Measurements from ENCODE around the gene TRAF7. TPM values are rescaled to one million over a fixed set of nuclear protein-coding genes. Genes with fewer than 3 reads are reported as not detected.

TRAF7 gene
- polyA plus RNA-seq, 1 donor from 2014 or later, result 30.9 TPM

- TF ChIP-seq CTCF (IDR thresholded peaks at IDR 0.05; ENCODE audit: poor library complexity, severe bottlenecking), result no peak
These were observed 22.9 kb downstream of the TRAF7 start (continued) for GRCh38 chr16:2178321-2179106.

- H3K79me2 ChIP-seq (replicated peaks; ENCODE audit: insufficient read depth, low read length), result no peaks in the 10 kb centered on the region
- no peaks in the 10 kb centered on the region for H4K20me1 ChIP-seq (ENCODE audit: insufficient read depth)
- H2AFZ ChIP-seq (ENCODE audit: low read depth, low read length), result no peak overlapping the region
- TF ChIP-seq EP300 (conservative IDR thresholded peaks at IDR 0.05; ENCODE audit: poor library complexity, severe bottlenecking), result no peak
- TF ChIP-seq SMC3 (conservative IDR thresholded peaks at IDR 0.05; ENCODE audit: poor library complexity), result no peak
- TF ChIP-seq RAD21 (conservative IDR thresholded peaks at IDR 0.05), result no peak
- H3K4me3 ChIP-seq (ENCODE audit: low read length), result no peak overlapping the region
- H3K36me3 ChIP-seq (ENCODE audit: insufficient read depth, low read length), result no peaks in the 10 kb centered on the region
- no peaks in the 10 kb centered on the region for H3K27me3 ChIP-seq (ENCODE audit: insufficient read depth, low read depth, low read length)
- no peak overlapping the region for H3K4me2 ChIP-seq (ENCODE audit: low read length)
- H3K9me2 ChIP-seq (ENCODE audit: insufficient read depth, low read length), result no peaks in the 10 kb centered on the region
- H3K27ac ChIP-seq (ENCODE audit: low read length), result no peak overlapping the region
- no peaks in the 10 kb centered on the region for H3K9me3 ChIP-seq (ENCODE audit: low read length)
- no peaks in the 10 kb centered on the region for H3F3A ChIP-seq (ENCODE audit: insufficient read depth, low read length, poor library complexity, severe bottlenecking)
- no peak overlapping the region for H3K9ac ChIP-seq (ENCODE audit: low read length)
These were observed 23.5 kb downstream of the TRAF7 start for GRCh38 chr16:2179107-2179501.

DNA sequence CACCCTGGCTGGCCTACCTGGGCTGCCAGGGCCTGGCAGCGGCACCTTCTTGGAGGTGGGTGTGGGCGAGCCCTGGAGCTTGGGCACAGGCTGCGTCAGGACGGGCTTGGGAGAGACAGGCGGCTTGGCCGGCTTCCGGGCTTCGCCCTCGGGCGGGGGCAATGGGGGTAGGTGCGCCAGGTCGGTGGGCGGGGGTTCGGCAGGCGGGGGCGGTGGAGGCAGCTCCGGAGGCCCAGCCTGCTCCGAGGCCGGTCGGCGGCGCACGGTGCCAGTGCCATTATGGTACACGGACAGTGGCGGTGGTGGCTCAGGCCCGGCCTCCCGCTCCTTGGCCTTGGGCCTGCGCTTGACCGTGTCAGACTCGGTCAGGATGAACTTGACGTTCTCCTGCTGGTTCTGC is 24.0 kb downstream of the TRAF7 start:
- Histone ChIP-seq H3F3A (ENCODE audit: insufficient read depth, low read length, poor library complexity, severe bottlenecking) (no peaks in the 10 kb centered on the region), H4K20me1 (ENCODE audit: insufficient read depth) (no peaks in the 10 kb centered on the region), H3K27ac (ENCODE audit: low read length) (no peak overlapping the region), H3K36me3 (ENCODE audit: insufficient read depth, low read length) (no peaks in the 10 kb centered on the region), H3K4me2 (ENCODE audit: low read length) (no peak overlapping the region), H3K9me2 (ENCODE audit: insufficient read depth, low read length) (no peaks in the 10 kb centered on the region), H3K9ac (ENCODE audit: low read length) (no peak overlapping the region), H2AFZ (ENCODE audit: low read depth, low read length) (no peak overlapping the region), H3K9me3 (ENCODE audit: low read length) (no peaks in the 10 kb centered on the region), H3K4me3 (ENCODE audit: low read length) (no peak overlapping the region), H3K79me2 (replicated peaks; ENCODE audit: insufficient read depth, low read length) (no peaks in the 10 kb centered on the region), H3K27me3 (ENCODE audit: insufficient read depth, low read depth, low read length) (no peaks in the 10 kb centered on the region)
- TF ChIP-seq EZH2 (IDR thresholded peaks at IDR 0.05; ENCODE audit: borderline replicate concordance, insufficient read depth, low read length, poor library complexity, severe bottlenecking), result no peak
- no peak for TF ChIP-seq POLR2AphosphoS5 (IDR thresholded peaks at IDR 0.05)
- no peak for TF ChIP-seq SMC3 (conservative IDR thresholded peaks at IDR 0.05; ENCODE audit: poor library complexity)
- TF ChIP-seq, protein P1, sequence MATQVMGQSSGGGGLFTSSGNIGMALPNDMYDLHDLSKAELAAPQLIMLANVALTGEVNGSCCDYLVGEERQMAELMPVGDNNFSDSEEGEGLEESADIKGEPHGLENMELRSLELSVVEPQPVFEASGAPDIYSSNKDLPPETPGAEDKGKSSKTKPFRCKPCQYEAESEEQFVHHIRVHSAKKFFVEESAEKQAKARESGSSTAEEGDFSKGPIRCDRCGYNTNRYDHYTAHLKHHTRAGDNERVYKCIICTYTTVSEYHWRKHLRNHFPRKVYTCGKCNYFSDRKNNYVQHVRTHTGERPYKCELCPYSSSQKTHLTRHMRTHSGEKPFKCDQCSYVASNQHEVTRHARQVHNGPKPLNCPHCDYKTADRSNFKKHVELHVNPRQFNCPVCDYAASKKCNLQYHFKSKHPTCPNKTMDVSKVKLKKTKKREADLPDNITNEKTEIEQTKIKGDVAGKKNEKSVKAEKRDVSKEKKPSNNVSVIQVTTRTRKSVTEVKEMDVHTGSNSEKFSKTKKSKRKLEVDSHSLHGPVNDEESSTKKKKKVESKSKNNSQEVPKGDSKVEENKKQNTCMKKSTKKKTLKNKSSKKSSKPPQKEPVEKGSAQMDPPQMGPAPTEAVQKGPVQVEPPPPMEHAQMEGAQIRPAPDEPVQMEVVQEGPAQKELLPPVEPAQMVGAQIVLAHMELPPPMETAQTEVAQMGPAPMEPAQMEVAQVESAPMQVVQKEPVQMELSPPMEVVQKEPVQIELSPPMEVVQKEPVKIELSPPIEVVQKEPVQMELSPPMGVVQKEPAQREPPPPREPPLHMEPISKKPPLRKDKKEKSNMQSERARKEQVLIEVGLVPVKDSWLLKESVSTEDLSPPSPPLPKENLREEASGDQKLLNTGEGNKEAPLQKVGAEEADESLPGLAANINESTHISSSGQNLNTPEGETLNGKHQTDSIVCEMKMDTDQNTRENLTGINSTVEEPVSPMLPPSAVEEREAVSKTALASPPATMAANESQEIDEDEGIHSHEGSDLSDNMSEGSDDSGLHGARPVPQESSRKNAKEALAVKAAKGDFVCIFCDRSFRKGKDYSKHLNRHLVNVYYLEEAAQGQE (IDR thresholded peaks at IDR 0.05; ENCODE audit: borderline replicate concordance), result no peak
- TF ChIP-seq TAF1 (IDR thresholded peaks at IDR 0.05; ENCODE audit: low read depth), result no peak
- no peak for TF ChIP-seq RAD21 (conservative IDR thresholded peaks at IDR 0.05)
- no peak for TF ChIP-seq EP300 (conservative IDR thresholded peaks at IDR 0.05; ENCODE audit: poor library complexity, severe bottlenecking)
- no peak for TF ChIP-seq CTCF (IDR thresholded peaks at IDR 0.05; ENCODE audit: poor library complexity, severe bottlenecking)
- no peak for TF ChIP-seq MXI1 (conservative IDR thresholded peaks at IDR 0.05; ENCODE audit: poor library complexity, severe bottlenecking)
